Ishikawa (cell line): Measurements from ENCODE around the gene PAX2.

Experiments
- CEBPB ChIP-seq: IDR thresholded peaks from 2 replicates; pipeline ENCODE4 v1.6.1; 2012
- CREB1 ChIP-seq: IDR thresholded peaks from 2 replicates; pipeline ENCODE4 v1.6.1; 2012; ENCODE audit warnings: low read depth
- EGR1 ChIP-seq: IDR thresholded peaks from 2 replicates; pipeline ENCODE4 v1.6.1; 2012
- EP300 ChIP-seq: IDR thresholded peaks from 2 replicates; pipeline ENCODE4 v1.6.1; 2012; ENCODE audit warnings: borderline replicate concordance
- FOXM1 ChIP-seq: IDR thresholded peaks from 2 replicates; pipeline ENCODE4 v1.6.1; 2012; ENCODE audit warnings: low read depth, borderline replicate concordance
- MAX ChIP-seq: IDR thresholded peaks from 2 replicates; pipeline ENCODE4 v1.6.1; 2012
- NFIC ChIP-seq: IDR thresholded peaks from 2 replicates; pipeline ENCODE4 v1.6.1; 2012
- RAD21 ChIP-seq: IDR thresholded peaks from 2 replicates; pipeline ENCODE4 v1.6.1; 2012; ENCODE audit warnings: low read depth
- REST ChIP-seq: IDR thresholded peaks from 2 replicates; pipeline ENCODE4 v1.6.1; 2012; ENCODE audit warnings: low read depth, mild to moderate bottlenecking
- TAF1 ChIP-seq: IDR thresholded peaks from 2 replicates; pipeline ENCODE4 v1.6.1; 2012; ENCODE audit warnings: low read depth, mild to moderate bottlenecking
- TCF12 ChIP-seq: IDR thresholded peaks from 2 replicates; pipeline ENCODE4 v1.6.1; 2012; ENCODE audit warnings: low read depth
- TEAD4 ChIP-seq: IDR thresholded peaks from 2 replicates; pipeline ENCODE4 v1.6.1; 2012
- USF1 ChIP-seq: IDR thresholded peaks from 2 replicates; pipeline ENCODE4 v1.6.1; 2012
- YY1 ChIP-seq: IDR thresholded peaks from 2 replicates; pipeline ENCODE4 v1.6.1; 2012; ENCODE audit warnings: low read depth
- ZBTB7A ChIP-seq: IDR thresholded peaks from 2 replicates; pipeline ENCODE4 v1.6.1; 2012; ENCODE audit warnings: low read depth

The PAX2 gene

GRCh38 chr10:100749059-100749308 lies 3.6 kb downstream of the PAX2 start:
- no peak for TF ChIP-seq MAX
- no peak for TF ChIP-seq RAD21
- TF ChIP-seq REST = no peak
- no peak for TF ChIP-seq ZBTB7A
- TF ChIP-seq YY1 = no peak
- TF ChIP-seq NFIC = no peak
- no peak for TF ChIP-seq CEBPB
- TF ChIP-seq TEAD4 = no peak
- no peak for TF ChIP-seq FOXM1
- TF ChIP-seq EGR1 = no peak
- no peak for TF ChIP-seq EP300

GRCh38 chr10:100749309-100750217 lies 4.2 kb downstream of the PAX2 start:
- TF ChIP-seq ZBTB7A (no peak), YY1 (no peak), TCF12 (no peak), USF1 (no peak), MAX (no peak), CREB1 (no peak), EP300 (no peak), FOXM1 (no peak), EGR1 (no peak), NFIC (no peak), RAD21 (no peak), CEBPB (no peak), REST (no peak), TEAD4 (no peak)

- TF ChIP-seq RAD21 (no peak), YY1 (no peak), USF1 (no peak), EGR1 (no peak)
Measured at GRCh38 chr10:100750291-100751210, 5.2 kb downstream of the PAX2 start.

GRCh38 chr10:100751211-100751933 lies 6.0 kb downstream of the PAX2 start:
- TF ChIP-seq USF1 (no peak), TAF1 (no peak), CREB1 (no peak), EP300 (no peak), CEBPB (no peak), NFIC (no peak), EGR1 (no peak)

- TF ChIP-seq EGR1 (no peak), FOXM1 (no peak), USF1 (no peak), EP300 (no peak), REST (no peak), TEAD4 (no peak), CEBPB (no peak), TCF12 (no peak), MAX (no peak), YY1 (no peak), RAD21 (no peak), ZBTB7A (no peak), CREB1 (no peak), NFIC (no peak), TAF1 (no peak)
Measured at GRCh38 chr10:100755821-100756220, 10.4 kb downstream of the PAX2 start.
